Measurements from ENCODE around the gene MAP3K12.

Gene MAP3K12

DNA sequence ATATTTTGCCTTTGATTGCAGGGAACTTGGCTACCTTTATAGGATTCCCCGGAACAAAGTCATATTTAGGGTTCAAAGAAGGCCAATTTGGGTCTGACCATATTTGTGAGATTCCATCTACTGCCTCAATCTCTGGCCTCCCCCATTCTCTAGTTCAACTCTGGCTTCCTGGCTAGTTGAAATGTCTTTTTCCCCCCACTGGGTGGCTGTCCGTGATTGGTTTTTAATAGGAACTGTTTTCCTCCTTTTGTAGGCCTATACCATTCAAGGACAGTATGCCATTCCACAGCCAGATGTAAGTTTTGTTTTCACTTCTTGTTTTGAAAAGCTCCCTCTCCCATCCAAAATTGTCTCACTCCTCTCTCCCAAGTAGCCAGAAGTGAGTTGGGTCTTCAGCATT is 33.6 kb downstream of the MAP3K12 start:
- FAIRE-seq = no peak
- DNase-seq (ENCODE audit: insufficient read length, low spot score) = no peak
- TF ChIP-seq, protein P1, sequence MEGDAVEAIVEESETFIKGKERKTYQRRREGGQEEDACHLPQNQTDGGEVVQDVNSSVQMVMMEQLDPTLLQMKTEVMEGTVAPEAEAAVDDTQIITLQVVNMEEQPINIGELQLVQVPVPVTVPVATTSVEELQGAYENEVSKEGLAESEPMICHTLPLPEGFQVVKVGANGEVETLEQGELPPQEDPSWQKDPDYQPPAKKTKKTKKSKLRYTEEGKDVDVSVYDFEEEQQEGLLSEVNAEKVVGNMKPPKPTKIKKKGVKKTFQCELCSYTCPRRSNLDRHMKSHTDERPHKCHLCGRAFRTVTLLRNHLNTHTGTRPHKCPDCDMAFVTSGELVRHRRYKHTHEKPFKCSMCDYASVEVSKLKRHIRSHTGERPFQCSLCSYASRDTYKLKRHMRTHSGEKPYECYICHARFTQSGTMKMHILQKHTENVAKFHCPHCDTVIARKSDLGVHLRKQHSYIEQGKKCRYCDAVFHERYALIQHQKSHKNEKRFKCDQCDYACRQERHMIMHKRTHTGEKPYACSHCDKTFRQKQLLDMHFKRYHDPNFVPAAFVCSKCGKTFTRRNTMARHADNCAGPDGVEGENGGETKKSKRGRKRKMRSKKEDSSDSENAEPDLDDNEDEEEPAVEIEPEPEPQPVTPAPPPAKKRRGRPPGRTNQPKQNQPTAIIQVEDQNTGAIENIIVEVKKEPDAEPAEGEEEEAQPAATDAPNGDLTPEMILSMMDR (IDR thresholded peaks at IDR 0.05; ENCODE audit: insufficient read depth, missing control alignments) = no peak

DNA sequence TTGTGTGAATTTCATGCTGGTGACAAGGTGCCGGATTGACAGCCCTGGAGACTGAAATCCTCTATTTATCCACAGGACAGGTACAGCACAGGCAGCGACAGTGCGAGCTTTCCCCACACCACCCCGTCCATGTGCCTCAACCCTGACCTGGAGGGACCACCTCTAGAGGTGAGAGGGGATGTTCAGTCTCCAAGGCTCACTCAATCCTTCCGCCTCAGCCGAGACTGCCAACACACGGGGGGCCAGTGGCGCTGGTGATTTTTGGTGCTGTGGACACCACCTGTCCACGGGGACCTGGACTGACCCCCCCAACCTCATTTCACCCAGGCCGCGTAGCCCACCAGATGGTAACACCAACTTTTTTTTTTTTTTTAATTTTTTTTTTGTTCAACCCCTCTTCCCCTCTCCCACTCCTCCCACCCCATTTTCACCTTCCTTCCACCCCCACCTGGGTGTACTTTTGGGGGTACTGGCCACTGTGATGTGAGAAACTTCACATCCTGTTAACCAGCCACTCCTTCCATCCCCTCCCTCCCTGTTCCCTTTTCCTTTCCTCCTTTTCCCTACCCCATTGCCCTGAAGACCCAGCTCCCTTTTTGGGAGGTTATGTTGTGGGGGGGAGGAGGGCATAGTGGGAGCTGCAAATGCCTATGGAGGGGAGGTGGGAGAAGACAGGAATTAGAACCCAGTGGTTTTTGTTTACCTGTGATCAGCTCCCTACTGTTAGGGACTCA is 34.4 kb downstream of the MAP3K12 start:
- TF ChIP-seq, protein P1 (IDR thresholded peaks at IDR 0.05; ENCODE audit: insufficient read depth, missing control alignments) = no peak
- no peak for DNase-seq (ENCODE audit: insufficient read length, low spot score)
- FAIRE-seq = no peak

DNA sequence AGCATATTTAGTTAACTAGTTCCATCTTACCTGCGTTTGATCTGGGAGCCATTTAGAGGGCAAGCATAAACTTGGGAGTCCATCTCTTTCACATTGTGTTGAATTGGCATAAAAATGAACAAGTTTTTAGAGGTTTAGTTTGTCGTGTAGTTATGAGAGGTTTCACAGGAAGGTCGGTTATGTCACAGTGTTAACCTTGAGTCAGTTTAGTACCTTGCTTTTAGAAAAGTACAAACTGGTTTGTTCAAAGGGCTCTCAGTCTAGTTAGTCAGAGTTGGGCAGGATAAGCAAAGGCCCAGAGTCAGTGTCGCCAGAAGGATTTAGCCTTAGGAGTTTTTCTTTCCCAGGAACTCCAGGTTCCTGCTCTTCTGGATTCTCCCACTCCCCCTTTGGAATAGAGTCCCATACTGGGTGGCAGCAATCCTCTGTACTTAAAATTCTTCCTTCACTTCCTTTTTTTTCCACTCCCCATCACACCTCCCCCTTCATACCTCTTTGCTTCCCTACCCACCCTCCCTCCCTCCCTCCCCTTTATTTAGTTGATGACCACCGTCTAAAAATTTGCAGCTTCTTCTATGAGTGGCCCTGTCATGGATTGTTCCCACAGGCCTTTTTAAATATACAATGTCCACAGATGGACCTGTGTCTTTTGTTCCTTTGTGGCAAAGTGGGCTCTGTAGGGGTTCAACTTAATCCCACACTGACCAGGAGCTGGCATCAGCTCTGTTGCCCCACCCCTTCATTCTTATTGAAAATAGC is 35.3 kb downstream of the MAP3K12 start:
- FAIRE-seq (no peak), DNase-seq (ENCODE audit: insufficient read length, low spot score) (no peak)
- TF ChIP-seq, protein P1 (IDR thresholded peaks at IDR 0.05; ENCODE audit: insufficient read depth, missing control alignments) = no peak

DNA sequence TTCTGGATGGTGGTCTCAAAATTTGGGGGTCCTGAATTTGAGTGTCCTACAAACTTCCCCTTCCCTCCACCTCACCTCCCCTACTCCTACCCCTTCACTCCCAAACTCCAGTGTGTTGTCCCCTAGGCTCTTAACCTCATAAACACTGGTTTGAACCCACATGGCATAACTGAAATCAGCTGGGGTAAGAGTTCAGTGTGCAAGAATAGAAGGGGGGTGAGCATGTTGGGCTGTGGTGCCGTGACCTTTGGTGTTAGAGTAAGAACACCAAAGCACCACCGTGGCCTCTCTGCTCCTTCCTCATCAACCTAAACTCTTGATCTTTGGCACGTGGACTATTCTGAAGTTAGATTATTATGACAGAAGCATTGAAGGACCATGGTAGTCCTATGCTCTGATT is 36.3 kb downstream of the MAP3K12 start:
- DNase-seq (ENCODE audit: insufficient read length, low spot score) = no peak
- TF ChIP-seq, protein P1 (IDR thresholded peaks at IDR 0.05; ENCODE audit: insufficient read depth, missing control alignments) = no peak
- FAIRE-seq = no peak

DNA sequence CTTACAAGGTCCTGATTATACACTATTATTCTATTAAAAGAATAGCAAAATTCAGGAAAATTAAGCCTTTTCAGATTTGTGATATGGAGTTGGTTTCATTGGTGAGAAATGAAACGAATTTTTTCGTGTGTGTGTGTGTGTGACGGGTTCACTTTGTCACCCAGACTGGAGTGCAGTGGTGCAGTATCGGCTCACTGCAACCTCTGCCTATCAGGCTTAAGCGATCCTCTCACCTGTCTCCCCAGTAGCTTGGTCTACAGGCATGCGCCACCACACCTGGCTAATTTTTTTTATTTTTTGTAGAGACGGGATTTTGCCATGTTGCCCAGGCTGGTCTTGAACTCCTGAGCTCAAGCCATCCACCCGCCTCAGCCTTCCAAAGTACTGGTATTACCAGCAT is 37.7 kb downstream of the MAP3K12 start:
- DNase-seq (ENCODE audit: insufficient read length, low spot score) (no peak), FAIRE-seq (no peak)
- TF ChIP-seq, protein P1 (IDR thresholded peaks at IDR 0.05; ENCODE audit: insufficient read depth, missing control alignments) = no peak

DNA sequence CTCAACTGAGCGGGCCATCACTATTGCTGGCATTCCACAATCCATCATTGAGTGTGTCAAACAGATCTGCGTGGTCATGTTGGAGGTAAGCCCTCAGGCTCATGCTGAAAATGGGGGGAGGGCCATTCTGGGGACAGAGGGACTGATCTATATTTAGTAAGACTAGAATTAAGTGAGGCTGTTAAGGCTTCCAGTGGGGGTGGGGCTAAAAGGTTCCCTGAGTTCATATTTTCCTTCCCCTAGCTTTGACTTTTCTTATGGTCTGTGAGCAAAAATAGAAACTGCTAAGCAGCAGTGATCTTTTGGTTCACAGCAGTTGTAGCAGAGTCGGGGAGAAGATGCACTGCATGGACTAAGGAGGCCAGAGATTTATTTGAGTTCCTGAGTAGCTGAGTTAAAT is 38.2 kb downstream of the MAP3K12 start:
- FAIRE-seq (no peak), DNase-seq (ENCODE audit: insufficient read length, low spot score) (no peak)
- TF ChIP-seq, protein P1 (IDR thresholded peaks at IDR 0.05; ENCODE audit: insufficient read depth, missing control alignments) = no peak

DNA sequence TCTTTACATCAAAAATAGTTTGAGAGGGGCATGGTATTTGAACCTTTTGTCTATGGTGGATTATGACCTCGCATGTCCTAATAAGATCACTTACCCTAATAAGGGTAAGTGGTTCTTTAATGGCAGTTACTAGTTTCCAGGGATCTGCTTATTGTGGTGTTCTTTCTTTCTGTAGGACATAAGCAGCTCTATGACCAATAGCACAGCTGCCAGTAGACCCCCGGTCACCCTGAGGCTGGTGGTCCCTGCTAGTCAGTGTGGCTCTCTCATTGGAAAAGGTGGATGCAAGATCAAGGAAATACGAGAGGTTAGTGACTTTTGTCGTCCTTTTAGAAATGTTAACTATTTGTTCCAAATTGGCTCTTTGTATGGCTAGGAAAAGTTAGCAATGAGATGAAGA is 40.2 kb downstream of the MAP3K12 start:
- FAIRE-seq = no peak

More for the DNA sequence above, 40.2 kb downstream of the MAP3K12 start:
- DNase-seq (ENCODE audit: insufficient read length, low spot score) = no peak
- TF ChIP-seq, protein P1 (IDR thresholded peaks at IDR 0.05; ENCODE audit: insufficient read depth, missing control alignments) = no peak

Data from D721Med (cell line).